Measurements from ENCODE around the gene MAMDC2. TPM values are rescaled to one million over a fixed set of nuclear protein-coding genes. Genes with fewer than 3 reads are reported as not detected.
"Not testable (repeated sequence)": the region's sequence is repeated elsewhere in the genome, so short reads cannot be mapped to it uniquely, and the experiment has no call there.

The MAMDC2 gene
- total RNA-seq, 2 experiments from 2014 or later = 0.12 TPM; not detected in 1

DNA sequence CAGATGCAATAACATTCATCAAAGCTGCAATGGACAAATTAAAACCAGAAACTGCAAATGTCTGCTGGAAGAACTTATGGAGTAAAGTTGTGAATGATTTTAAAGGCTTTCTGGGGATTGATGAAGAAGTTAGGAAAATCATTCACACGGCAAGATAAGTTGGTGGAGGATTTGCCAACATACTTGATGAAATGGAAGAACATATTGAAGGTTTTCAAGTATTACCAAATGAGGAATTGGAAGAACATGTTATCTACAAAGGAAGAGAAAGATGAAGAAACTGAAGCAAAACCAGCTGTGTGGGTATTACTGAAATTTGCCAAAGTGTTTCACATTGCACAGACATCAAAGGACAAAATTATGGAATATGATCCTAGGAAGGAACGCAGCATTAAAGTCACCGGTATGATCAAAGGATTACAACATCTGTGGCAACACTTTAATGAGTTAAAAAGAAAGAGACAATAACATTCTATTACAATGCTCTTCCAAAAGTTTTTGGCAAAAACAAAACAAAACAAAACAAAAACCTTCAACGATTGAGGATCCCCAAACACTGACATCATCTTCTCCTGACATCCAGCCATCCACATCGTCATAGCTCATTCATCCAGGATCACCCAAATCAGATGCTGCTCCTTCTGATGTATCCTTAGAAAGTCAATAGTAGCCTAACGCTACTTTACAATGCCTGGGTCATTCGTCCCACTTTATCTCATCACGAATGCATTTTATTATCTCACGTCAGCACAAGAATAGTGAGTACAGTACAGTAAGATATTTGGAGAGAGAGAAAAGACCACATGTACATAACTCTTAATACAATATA is 153.8 kb downstream of the MAMDC2 start:
- Mint-ChIP-seq H3K36me3 (no peaks in the 10 kb centered on the region), H3K9me3 (ENCODE audit: low read depth) (no peaks in the 10 kb centered on the region), H3K4me1 (no peaks in the 10 kb centered on the region), H3K27me3 (no peaks in the 10 kb centered on the region), H3K27ac (no peak overlapping the region), H3K4me3 (no peak overlapping the region)
- DNase-seq (no peak), ATAC-seq (no peak)
- CTCF ChIA-PET = no interaction called here

DNA sequence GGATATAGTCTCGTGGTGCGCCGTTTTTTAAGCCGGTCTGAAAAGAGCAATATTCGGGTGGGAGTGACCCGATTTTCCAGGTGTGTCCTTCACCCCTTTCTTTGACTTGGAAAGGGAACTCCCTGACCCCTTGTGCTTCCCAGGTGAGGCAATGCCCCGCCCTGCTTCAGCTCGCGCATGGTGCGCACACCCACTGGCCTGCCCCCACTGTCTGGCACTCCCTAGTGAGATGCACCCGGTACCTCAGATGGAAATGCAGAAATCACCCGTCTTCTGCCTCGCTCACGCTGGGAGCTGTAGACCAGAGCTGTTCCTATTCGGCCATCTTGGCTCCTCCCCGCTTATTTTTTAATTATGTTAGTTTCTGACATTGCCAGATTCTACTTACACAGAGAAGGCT is 161.1 kb downstream of the MAMDC2 start:
- H3K36me3 Mint-ChIP-seq; H3K27me3 Mint-ChIP-seq; H3K27ac Mint-ChIP-seq; H3K4me1 Mint-ChIP-seq; DNase-seq; CTCF ChIA-PET; ATAC-seq; H3K9me3 Mint-ChIP-seq (ENCODE audit: low read depth); H3K4me3 Mint-ChIP-seq: not testable (repeated sequence)

DNA sequence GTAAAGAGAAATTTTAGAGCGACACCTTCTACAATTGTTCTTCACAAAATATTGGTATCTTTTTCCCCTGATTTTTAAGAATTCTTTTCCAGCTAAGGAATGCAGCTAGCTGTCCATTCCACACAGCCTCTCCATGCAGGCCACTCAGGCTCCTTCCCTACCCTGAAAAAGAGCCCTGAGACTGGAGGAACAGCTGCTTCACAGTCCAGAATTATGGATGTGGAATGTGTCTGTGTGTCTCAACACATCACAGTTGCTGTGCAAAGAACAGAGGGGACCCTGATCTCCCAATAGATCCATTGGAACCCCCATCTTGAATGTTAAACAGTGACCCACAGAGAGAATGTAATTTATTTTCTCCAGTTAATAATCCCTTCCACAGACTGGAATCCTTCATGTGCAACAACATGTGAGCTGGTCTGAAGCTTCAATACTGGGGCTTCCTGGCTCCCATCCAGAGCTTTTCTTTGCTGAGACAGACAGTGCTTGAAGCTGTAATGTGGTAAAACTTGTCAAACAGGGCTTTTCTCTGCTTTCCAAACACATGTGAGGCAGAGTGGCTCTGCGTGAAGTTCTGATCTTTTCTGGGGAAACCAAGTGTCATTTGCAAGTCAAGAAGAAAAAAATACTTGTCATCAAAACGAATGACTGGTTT is 161.8 kb downstream of the MAMDC2 start:
- Mint-ChIP-seq H3K36me3 (no peaks in the 10 kb centered on the region), H3K9me3 (ENCODE audit: low read depth) (no peaks in the 10 kb centered on the region), H3K4me3 (no peak overlapping the region), H3K4me1 (no peaks in the 10 kb centered on the region), H3K27me3 (no peaks in the 10 kb centered on the region), H3K27ac (no peak overlapping the region)
- DNase-seq = no peak
- ATAC-seq = no peak
- CTCF ChIA-PET = no interaction called here

DNA sequence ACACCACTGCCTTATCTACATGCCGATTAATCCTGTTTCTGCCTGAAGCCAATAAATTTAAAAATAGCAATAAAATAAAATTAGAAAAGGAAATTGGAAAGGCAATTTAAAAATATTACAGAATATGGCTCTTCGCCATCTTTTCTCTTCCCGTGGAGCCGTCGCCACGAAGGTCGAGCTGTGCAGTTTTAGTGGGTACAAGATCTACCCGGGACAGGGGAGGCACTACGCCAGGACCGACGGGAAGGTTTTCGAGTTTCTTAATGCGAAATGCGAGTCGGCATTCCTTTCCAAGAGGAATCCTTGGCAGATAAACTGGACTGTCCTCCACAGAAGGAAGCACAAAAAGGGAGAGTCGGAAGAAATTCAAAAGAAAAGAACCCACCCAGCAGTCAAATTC is 173.4 kb downstream of the MAMDC2 start:
- Mint-ChIP-seq H3K27ac (no peak overlapping the region), H3K4me1 (no peaks in the 10 kb centered on the region), H3K27me3 (no peaks in the 10 kb centered on the region), H3K9me3 (ENCODE audit: low read depth) (no peaks in the 10 kb centered on the region), H3K4me3 (no peak overlapping the region), H3K36me3 (peaks cover 4% of the 10 kb centered on the region)
- no peak for DNase-seq
- ATAC-seq = no peak
- CTCF ChIA-PET = no interaction called here

DNA sequence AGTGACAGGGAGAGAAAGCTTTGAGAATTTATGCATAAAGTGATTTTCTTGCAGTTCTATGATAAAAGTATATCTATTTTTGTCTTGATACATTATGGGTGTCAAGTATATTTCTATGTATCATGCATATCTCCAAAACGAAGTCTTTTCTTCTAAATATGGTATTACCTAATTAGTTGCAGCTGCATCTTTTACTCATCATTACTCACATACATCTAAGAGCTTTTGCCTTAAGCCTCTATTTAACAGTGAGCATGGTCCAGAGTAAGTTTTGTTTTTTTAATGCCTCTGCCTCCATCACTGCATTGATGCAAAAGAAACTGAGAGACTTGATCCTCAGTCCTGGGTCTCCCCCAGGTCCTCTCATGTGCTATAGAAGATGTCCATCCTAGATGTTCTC is 175.1 kb downstream of the MAMDC2 start:
- Mint-ChIP-seq H3K4me3 (no peak overlapping the region), H3K27me3 (no peaks in the 10 kb centered on the region), H3K4me1 (no peaks in the 10 kb centered on the region), H3K9me3 (ENCODE audit: low read depth) (no peaks in the 10 kb centered on the region), H3K36me3 (peaks cover 1% of the 10 kb centered on the region), H3K27ac (no peak overlapping the region)
- ATAC-seq (no peak), DNase-seq (no peak)
- CTCF ChIA-PET = no interaction called here

DNA sequence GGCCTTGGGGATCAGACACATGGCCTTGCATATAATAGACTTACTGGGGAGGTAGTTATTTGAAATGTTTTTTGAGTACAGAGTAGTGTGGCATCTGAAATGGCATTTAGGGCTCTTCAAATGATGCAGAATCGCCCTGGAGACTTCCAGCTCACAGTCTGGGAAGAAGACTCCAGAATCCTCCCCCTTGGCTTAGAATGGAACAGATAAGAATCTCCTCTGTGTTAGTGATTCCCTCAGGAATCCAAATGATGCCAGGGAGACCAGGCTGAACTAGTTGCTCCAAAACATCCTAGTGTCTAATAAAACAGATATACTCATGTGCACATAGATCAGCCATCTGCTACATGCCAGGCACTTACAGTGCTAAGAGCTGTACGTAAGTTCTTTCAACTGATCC is 176.6 kb downstream of the MAMDC2 start:
- H3K4me3 Mint-ChIP-seq = no peak overlapping the region
- H3K9me3 Mint-ChIP-seq (ENCODE audit: low read depth) = no peaks in the 10 kb centered on the region
- CTCF ChIA-PET = no interaction called here
- no peak for ATAC-seq
- H3K36me3 Mint-ChIP-seq = peaks cover under 1% of the 10 kb centered on the region
- H3K27ac Mint-ChIP-seq = no peak overlapping the region
- H3K4me1 Mint-ChIP-seq = no peaks in the 10 kb centered on the region
- no peak for DNase-seq
- no peaks in the 10 kb centered on the region for H3K27me3 Mint-ChIP-seq

DNA sequence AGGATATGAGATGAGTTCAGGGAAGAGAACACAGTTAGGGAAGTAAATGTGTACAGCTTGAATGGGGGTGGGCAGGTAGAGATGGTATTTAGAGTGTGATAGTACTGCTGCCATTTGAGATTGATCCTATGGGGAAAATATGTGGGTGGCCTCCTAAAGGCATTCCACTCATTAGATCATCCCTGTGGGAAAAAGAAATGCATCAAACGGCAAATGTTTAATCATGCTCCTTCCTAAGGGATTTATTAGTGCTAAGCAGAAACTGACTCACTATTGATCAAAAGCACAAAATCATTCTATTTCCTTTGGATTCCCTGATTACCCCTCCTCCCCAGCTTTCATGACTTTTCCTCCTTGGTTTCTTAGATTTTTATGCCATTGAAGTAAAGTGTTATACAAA is 178.7 kb downstream of the MAMDC2 start:
- Mint-ChIP-seq H3K4me3 (no peak overlapping the region), H3K36me3 (no peaks in the 10 kb centered on the region), H3K27ac (no peak overlapping the region), H3K4me1 (no peaks in the 10 kb centered on the region), H3K27me3 (no peaks in the 10 kb centered on the region), H3K9me3 (ENCODE audit: low read depth) (no peaks in the 10 kb centered on the region)
- CTCF ChIA-PET = interaction anchor here (0.9 kb wide), 1 partner anchor 254 kb away, joined by 3 read pairs; no protein-coding TSS in a partner anchor
- DNase-seq (no peak), ATAC-seq (no peak)

DNA sequence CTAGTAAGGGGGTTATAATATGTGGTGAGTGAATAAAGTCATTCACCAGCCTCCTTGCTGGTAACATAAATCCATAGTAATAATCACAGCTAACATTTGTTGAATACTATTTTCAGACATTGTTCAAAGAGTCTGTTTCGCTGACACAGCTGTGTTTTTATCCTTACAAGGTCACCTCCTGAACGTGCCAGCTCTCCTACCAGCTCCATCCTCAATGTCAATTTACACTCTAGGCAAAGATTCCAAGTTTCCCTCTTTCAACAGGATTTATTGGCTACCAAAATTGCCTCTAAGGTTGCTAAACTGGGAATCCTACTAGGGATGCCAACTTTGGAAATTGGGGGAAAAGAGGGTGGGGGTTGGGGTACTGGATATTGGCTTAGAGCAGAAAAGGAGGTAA is 184.5 kb downstream of the MAMDC2 start:
- no peaks in the 10 kb centered on the region for H3K4me1 Mint-ChIP-seq
- H3K36me3 Mint-ChIP-seq = no peaks in the 10 kb centered on the region
- no peaks in the 10 kb centered on the region for H3K9me3 Mint-ChIP-seq (ENCODE audit: low read depth)
- DNase-seq (no peak), ATAC-seq (no peak)
- H3K27me3 Mint-ChIP-seq = no peaks in the 10 kb centered on the region
- H3K4me3 Mint-ChIP-seq = no peak overlapping the region
- no peak overlapping the region for H3K27ac Mint-ChIP-seq
- CTCF ChIA-PET = no interaction called here

DNA sequence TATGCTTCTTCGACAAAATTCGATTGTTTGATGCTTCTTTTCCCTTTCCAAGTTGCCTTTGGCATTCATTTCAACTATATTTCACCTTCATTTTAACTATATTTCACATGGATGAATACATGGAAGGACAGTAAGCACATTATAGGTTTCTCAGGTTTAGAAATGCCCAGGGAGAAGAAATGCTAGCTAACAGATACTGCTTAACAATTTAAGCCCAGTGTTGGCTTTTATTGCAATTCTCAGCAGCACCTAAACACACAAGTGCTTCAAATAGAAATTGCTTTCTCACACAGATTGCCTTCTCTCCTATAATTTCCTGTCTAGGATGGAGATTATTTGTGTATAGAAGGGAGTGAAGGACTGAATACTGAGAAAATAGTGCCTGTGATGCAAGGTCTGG is 185.0 kb downstream of the MAMDC2 start:
- ATAC-seq (no peak), DNase-seq (no peak)
- Mint-ChIP-seq H3K27ac (no peak overlapping the region), H3K36me3 (no peaks in the 10 kb centered on the region), H3K4me1 (no peaks in the 10 kb centered on the region), H3K27me3 (no peaks in the 10 kb centered on the region), H3K9me3 (ENCODE audit: low read depth) (no peaks in the 10 kb centered on the region), H3K4me3 (no peak overlapping the region)
- CTCF ChIA-PET = no interaction called here

DNA sequence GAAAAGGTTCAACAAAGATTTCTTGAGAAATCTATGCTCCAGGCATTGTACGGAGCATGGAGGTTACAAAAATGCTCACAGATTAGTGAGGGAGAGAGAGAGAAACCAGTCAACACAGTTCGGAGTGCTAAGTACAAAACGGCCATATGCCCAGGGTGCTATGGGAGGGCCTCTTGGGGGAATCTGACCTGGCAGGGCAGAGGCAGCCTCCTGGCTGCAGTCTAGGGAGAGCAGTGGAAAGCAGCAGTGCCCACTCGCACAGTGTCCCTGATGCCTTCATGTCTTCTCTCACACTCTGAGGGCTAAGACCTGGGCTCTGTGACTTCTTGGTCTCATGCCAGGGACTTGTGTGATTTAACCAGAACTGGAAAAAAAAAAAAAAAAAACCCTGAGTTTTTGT is 185.4 kb downstream of the MAMDC2 start:
- Mint-ChIP-seq H3K4me1 (no peaks in the 10 kb centered on the region), H3K4me3 (no peak overlapping the region), H3K9me3 (ENCODE audit: low read depth) (no peaks in the 10 kb centered on the region), H3K36me3 (no peaks in the 10 kb centered on the region), H3K27me3 (no peaks in the 10 kb centered on the region), H3K27ac (no peak overlapping the region)
- CTCF ChIA-PET = interaction anchor here (0.7 kb wide), 1 partner anchor 21 kb away, joined by 3 read pairs; no protein-coding TSS in a partner anchor
- DNase-seq (no peak), ATAC-seq (no peak)

DNA sequence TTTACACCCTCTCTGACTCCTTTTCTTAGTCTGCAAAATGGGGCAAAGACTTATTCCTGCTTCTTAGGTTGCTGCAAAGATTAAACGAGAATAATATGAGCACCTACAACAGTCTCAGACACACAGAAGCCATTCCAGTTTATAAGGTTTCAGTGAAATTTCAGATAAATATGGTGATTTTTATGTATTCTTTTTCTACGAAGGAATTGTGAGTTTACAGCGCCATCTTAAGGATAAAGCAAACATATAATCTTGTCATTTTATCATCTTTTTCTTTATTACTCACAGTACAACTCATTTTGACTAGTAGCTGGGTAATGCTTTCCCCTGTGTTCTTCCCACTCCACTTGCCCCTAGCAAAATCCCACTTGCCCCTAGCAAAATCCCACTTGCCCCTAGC is 185.9 kb downstream of the MAMDC2 start:
- DNase-seq = no peak
- Mint-ChIP-seq H3K27ac (no peak overlapping the region), H3K27me3 (no peaks in the 10 kb centered on the region), H3K36me3 (no peaks in the 10 kb centered on the region), H3K9me3 (ENCODE audit: low read depth) (no peaks in the 10 kb centered on the region), H3K4me3 (no peak overlapping the region), H3K4me1 (no peaks in the 10 kb centered on the region)
- no peak for ATAC-seq
- CTCF ChIA-PET = interaction anchor here (0.7 kb wide), 1 partner anchor 21 kb away, joined by 3 read pairs; no protein-coding TSS in a partner anchor

DNA sequence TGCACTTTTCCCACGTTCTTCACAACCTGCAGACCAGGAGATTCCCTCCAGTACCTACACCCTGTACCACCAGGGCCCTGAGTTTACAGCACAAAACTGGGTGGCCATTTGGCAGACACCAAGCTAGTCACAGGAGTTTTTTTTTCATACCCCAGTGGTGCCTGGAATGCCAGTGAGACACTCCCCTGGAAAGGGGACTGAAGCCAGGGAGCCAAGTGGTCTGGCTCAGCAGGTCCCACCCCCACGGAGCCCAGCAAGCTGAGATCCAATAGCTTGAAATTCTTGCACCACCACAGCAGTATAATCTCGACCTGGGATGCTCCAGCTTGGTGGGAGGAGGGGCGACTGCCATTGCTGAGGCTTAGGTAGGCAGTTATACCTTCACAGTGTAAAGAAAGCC is 188.8 kb downstream of the MAMDC2 start:
- Mint-ChIP-seq H3K4me1 (no peaks in the 10 kb centered on the region), H3K9me3 (ENCODE audit: low read depth) (no peaks in the 10 kb centered on the region), H3K4me3 (no peak overlapping the region), H3K36me3 (no peaks in the 10 kb centered on the region), H3K27ac (no peak overlapping the region), H3K27me3 (no peaks in the 10 kb centered on the region)
- DNase-seq = no peak
- ATAC-seq = no peak
- CTCF ChIA-PET = no interaction called here

DNA sequence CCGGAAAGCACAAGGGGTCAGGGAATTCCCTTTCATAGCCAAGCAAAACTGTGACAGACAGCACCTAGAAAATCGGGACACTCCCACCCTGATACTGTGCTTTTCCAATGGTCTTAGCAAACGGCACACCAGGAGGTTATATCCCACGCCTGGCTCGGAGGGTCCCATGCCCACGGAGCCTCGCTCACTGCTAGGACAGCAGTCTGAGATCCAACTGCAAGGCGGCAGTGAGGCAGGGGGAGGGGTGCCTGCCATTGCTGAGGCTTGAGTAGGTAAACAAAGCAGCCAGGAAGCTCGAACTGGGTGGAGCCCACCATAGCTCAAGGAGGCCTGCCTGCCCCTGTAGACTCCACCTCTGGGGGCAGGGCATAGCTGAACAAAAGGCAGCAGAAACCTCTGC is 190.6 kb downstream of the MAMDC2 start:
- H3K36me3 Mint-ChIP-seq, H3K27ac Mint-ChIP-seq, CTCF ChIA-PET: not testable (repeated sequence)

DNA sequence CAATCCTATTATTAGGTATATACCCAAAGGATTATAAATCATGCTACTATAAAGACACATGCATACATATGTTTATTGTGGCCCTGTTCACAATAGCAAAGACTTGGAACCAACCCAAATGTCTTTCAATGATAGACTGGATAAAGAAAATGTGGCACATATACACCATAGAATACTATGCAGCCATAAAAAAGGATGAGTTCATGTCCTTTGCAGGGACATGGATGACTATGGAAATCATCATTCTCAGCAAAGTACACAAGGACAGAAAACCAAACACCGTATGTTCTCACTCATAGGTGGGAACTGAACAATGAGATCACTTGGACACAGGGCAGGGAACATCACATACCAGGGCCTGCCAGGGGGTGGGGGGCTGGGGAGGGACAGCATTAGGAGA is 202.3 kb downstream of the MAMDC2 start:
- H3K36me3 Mint-ChIP-seq; ATAC-seq; H3K4me1 Mint-ChIP-seq; H3K9me3 Mint-ChIP-seq (ENCODE audit: low read depth); H3K27ac Mint-ChIP-seq; H3K4me3 Mint-ChIP-seq; CTCF ChIA-PET; DNase-seq: not testable (repeated sequence)
- H3K27me3 Mint-ChIP-seq = peaks cover 17% of the 10 kb centered on the region

More for the DNA sequence above, 190.6 kb downstream of the MAMDC2 start:
- H3K9me3 Mint-ChIP-seq (ENCODE audit: low read depth); H3K4me3 Mint-ChIP-seq; H3K27me3 Mint-ChIP-seq; H3K4me1 Mint-ChIP-seq; ATAC-seq; DNase-seq: not testable (repeated sequence)
